Neural cell (in vitro differentiated cells): ENCODE results near the gene CRX. TPM values are rescaled to one million over a fixed set of nuclear protein-coding genes. Genes with fewer than 3 reads are reported as not detected.

ENCODE experiments used
- H2AFZ ChIP-seq: fragments of 200-600, 300-800 bp; sonication (generic), shearing (Covaris generic); 2 replicates; pipeline ENCODE4 v1.6.0; 2014; ENCODE audit warnings: low read depth, mild to moderate bottlenecking, antibody characterized with exemption, low read length, moderate library complexity
- H3F3A ChIP-seq: fragments of 200-600 bp; shearing (Covaris generic); 2 replicates; pipeline ENCODE4 v1.6.1; 2016; ENCODE audit warnings: mild to moderate bottlenecking, moderate library complexity, mixed read lengths, antibody characterized with exemption, low read length; ENCODE audit not compliant: insufficient read depth, poor library complexity, severe bottlenecking
- H3K27ac ChIP-seq: fragments of 200-600, 300-800 bp; sonication (generic), shearing (Covaris generic); 2 replicates; pipeline ENCODE4 v1.5.1; 2014; ENCODE audit warnings: mild to moderate bottlenecking, low read length, moderate library complexity
- H3K27me3 ChIP-seq: fragments of 300-800, 200-600 bp; sonication (generic), shearing (Covaris generic); 2 replicates; pipeline ENCODE4 v1.6.0; 2014; ENCODE audit warnings: mild to moderate bottlenecking, low read depth, low read length, moderate library complexity; ENCODE audit not compliant: insufficient read depth
- H3K36me3 ChIP-seq: fragments of 300-800, 200-600 bp; sonication (generic), shearing (Covaris generic); 2 replicates; pipeline ENCODE4 v1.5.1; 2014; ENCODE audit warnings: mild to moderate bottlenecking, antibody characterized with exemption, low read length, moderate library complexity; ENCODE audit not compliant: insufficient read depth
- H3K4me2 ChIP-seq: fragments of 300-800, 200-600 bp; sonication (generic), shearing (Covaris generic); 2 replicates; pipeline ENCODE4 v1.6.0; 2014; ENCODE audit warnings: mild to moderate bottlenecking, low read length
- H3K4me3 ChIP-seq: fragments of 300-800, 200-600 bp; sonication (generic), shearing (Covaris generic); 2 replicates; pipeline ENCODE4 v1.5.1; 2014; ENCODE audit warnings: mild to moderate bottlenecking, low read length, moderate library complexity
- H3K79me2 ChIP-seq: fragments of 200-600 bp; shearing (Covaris generic); replicated peaks from 2 replicates; pipeline ENCODE4 v1.6.0; 2014; ENCODE audit warnings: mild to moderate bottlenecking, low read length, moderate library complexity; ENCODE audit not compliant: insufficient read depth
- H3K9ac ChIP-seq: fragments of 300-800, 200-600 bp; sonication (generic), shearing (Covaris generic); 2 replicates; pipeline ENCODE4 v1.6.1; 2016; ENCODE audit warnings: mild to moderate bottlenecking, low read length, mixed read lengths
- H3K9me2 ChIP-seq: fragments of 200-600 bp; shearing (Covaris generic); 2 replicates; pipeline ENCODE4 v1.6.1; 2016; ENCODE audit warnings: mild to moderate bottlenecking, low read length, mixed read lengths; ENCODE audit not compliant: insufficient read depth
- H3K9me3 ChIP-seq: fragments of 200-600, 300-800 bp; sonication (generic), shearing (Covaris generic); 2 replicates; pipeline ENCODE4 v1.6.1; 2016; ENCODE audit warnings: mild to moderate bottlenecking, mixed run types, low read length, moderate library complexity, mixed read lengths
- H4K20me1 ChIP-seq: fragments of 200-600 bp; shearing (Covaris generic); 2 replicates; pipeline ENCODE4 v1.6.1; 2016; ENCODE audit warnings: mild to moderate bottlenecking, mixed run types; ENCODE audit not compliant: insufficient read depth
- EP300 ChIP-seq: fragments of 450-650 bp; conservative IDR thresholded peaks from 2 replicates; pipeline ENCODE4 v1.6.1; 2014; ENCODE audit warnings: antibody characterized with exemption, mild to moderate bottlenecking, moderate library complexity; ENCODE audit not compliant: poor library complexity, severe bottlenecking
- EZH2 ChIP-seq: fragments of 200-600, 300-800 bp; shearing (Covaris generic), sonication (generic); IDR thresholded peaks from 2 replicates; pipeline ENCODE4 v1.6.1; 2014; ENCODE audit warnings: antibody characterized with exemption, low read length, borderline replicate concordance, mild to moderate bottlenecking; ENCODE audit not compliant: insufficient read depth, poor library complexity, severe bottlenecking
- MXI1 ChIP-seq: fragments of 450-650 bp; conservative IDR thresholded peaks from 2 replicates; pipeline ENCODE4 v1.6.1; 2014; ENCODE audit warnings: antibody characterized with exemption, mild to moderate bottlenecking; ENCODE audit not compliant: poor library complexity, severe bottlenecking
- POLR2AphosphoS5 ChIP-seq: IDR thresholded peaks from 2 replicates; pipeline ENCODE4 v1.6.1; 2012
- RAD21 ChIP-seq: fragments of 450-650 bp; conservative IDR thresholded peaks from 2 replicates; pipeline ENCODE4 v1.6.1; 2014; ENCODE audit warnings: antibody characterized with exemption, mild to moderate bottlenecking, moderate library complexity
- SMC3 ChIP-seq: fragments of 450-650 bp; conservative IDR thresholded peaks from 2 replicates; pipeline ENCODE4 v1.6.1; 2014; ENCODE audit warnings: antibody characterized with exemption, mild to moderate bottlenecking, moderate library complexity; ENCODE audit not compliant: poor library complexity
- TAF1 ChIP-seq: IDR thresholded peaks from 2 replicates; pipeline ENCODE4 v1.6.1; 2012; ENCODE audit warnings: low read depth
- polyA plus RNA-seq: library from polyadenylated mRNA; depleted of rRNA; stranded (reverse); fragments of >200 nt; gene quantifications from 2 replicates; pipeline ENCODE4 v1.2.3, GENCODE V29; 2014
- TF ChIP-seq, protein P1 (sequence below): fragments of 450-650 bp; IDR thresholded peaks from 2 replicates; pipeline ENCODE4 v1.5.1; 2014; ENCODE audit warnings: antibody characterized with exemption, mild to moderate bottlenecking, moderate library complexity; ENCODE audit not compliant: poor library complexity, severe bottlenecking
- TF ChIP-seq, protein P2 (sequence below): IDR thresholded peaks from 2 replicates; pipeline ENCODE4 v1.6.1; 2012; ENCODE audit warnings: borderline replicate concordance

The CRX gene
- polyA plus RNA-seq, 1 donor from 2014 or later, result not detected

DNA sequence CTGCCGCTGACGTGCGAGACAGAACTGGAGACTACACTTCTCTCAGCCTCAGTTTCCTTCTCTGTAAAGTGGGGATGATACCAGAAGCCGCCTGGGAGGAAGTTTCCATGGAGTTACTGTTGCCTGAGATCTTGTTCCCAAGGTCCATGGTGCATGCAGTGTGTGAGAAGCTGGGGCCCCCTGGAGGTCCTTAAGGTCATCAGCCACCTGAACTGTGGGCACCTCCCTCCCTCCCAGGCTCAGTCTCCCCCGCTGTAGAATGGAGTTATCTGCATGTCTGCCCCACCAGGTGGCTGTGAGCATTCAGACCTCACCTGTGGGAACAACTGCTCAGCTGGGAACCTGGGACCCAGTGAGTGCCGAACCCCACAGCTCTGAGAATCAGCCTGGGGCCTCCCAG is 2.7 kb downstream of the CRX start:
- H3F3A ChIP-seq, result no peaks in the 10 kb centered on the region
- no peak overlapping the region for H3K27ac ChIP-seq
- H3K9me2 ChIP-seq, result no peaks in the 10 kb centered on the region
- no peak for TF ChIP-seq RAD21
- TF ChIP-seq MXI1, result no peak
- TF ChIP-seq TAF1, result no peak
- TF ChIP-seq POLR2AphosphoS5, result no peak
- no peak for TF ChIP-seq EP300
- TF ChIP-seq, protein P1, sequence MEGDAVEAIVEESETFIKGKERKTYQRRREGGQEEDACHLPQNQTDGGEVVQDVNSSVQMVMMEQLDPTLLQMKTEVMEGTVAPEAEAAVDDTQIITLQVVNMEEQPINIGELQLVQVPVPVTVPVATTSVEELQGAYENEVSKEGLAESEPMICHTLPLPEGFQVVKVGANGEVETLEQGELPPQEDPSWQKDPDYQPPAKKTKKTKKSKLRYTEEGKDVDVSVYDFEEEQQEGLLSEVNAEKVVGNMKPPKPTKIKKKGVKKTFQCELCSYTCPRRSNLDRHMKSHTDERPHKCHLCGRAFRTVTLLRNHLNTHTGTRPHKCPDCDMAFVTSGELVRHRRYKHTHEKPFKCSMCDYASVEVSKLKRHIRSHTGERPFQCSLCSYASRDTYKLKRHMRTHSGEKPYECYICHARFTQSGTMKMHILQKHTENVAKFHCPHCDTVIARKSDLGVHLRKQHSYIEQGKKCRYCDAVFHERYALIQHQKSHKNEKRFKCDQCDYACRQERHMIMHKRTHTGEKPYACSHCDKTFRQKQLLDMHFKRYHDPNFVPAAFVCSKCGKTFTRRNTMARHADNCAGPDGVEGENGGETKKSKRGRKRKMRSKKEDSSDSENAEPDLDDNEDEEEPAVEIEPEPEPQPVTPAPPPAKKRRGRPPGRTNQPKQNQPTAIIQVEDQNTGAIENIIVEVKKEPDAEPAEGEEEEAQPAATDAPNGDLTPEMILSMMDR, result no peak
- TF ChIP-seq, protein P2, sequence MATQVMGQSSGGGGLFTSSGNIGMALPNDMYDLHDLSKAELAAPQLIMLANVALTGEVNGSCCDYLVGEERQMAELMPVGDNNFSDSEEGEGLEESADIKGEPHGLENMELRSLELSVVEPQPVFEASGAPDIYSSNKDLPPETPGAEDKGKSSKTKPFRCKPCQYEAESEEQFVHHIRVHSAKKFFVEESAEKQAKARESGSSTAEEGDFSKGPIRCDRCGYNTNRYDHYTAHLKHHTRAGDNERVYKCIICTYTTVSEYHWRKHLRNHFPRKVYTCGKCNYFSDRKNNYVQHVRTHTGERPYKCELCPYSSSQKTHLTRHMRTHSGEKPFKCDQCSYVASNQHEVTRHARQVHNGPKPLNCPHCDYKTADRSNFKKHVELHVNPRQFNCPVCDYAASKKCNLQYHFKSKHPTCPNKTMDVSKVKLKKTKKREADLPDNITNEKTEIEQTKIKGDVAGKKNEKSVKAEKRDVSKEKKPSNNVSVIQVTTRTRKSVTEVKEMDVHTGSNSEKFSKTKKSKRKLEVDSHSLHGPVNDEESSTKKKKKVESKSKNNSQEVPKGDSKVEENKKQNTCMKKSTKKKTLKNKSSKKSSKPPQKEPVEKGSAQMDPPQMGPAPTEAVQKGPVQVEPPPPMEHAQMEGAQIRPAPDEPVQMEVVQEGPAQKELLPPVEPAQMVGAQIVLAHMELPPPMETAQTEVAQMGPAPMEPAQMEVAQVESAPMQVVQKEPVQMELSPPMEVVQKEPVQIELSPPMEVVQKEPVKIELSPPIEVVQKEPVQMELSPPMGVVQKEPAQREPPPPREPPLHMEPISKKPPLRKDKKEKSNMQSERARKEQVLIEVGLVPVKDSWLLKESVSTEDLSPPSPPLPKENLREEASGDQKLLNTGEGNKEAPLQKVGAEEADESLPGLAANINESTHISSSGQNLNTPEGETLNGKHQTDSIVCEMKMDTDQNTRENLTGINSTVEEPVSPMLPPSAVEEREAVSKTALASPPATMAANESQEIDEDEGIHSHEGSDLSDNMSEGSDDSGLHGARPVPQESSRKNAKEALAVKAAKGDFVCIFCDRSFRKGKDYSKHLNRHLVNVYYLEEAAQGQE, result no peak
- TF ChIP-seq SMC3, result no peak
- TF ChIP-seq EZH2, result no peak
- H3K27me3 ChIP-seq, result no peaks in the 10 kb centered on the region
- no peaks in the 10 kb centered on the region for H4K20me1 ChIP-seq
- no peaks in the 10 kb centered on the region for H3K36me3 ChIP-seq
- no peak overlapping the region for H3K9ac ChIP-seq
- no peaks in the 10 kb centered on the region for H3K9me3 ChIP-seq
- H3K4me2 ChIP-seq, result no peak overlapping the region
- H3K79me2 ChIP-seq, result no peaks in the 10 kb centered on the region
- no peak overlapping the region for H2AFZ ChIP-seq
- no peak overlapping the region for H3K4me3 ChIP-seq

DNA sequence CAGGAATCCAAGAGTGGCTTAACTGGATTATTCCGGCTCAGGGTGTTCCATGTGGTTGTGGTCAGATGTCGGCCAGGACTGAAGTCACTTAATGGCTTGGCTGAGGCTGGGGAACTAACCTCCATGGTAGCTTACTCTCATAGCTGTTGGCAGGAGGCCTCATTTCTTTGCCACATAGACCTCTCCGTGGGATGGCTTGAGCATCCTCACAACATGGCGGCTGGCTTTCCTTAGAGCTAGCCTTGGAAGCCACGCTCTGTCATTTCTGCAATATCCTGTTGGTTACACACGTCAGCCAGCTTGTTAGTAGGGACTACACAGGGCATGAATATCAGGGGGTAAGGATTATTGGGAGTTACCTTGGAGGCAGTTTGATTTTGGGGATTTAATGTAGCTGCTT is 5.1 kb downstream of the CRX start:
- Histone ChIP-seq H3K79me2 (no peaks in the 10 kb centered on the region), H3K27ac (no peak overlapping the region), H2AFZ (no peak overlapping the region), H3K9me3 (no peaks in the 10 kb centered on the region), H3K4me2 (no peak overlapping the region), H4K20me1 (no peaks in the 10 kb centered on the region), H3K27me3 (no peaks in the 10 kb centered on the region), H3K4me3 (no peak overlapping the region), H3K9me2 (no peaks in the 10 kb centered on the region), H3K9ac (no peak overlapping the region), H3F3A (no peaks in the 10 kb centered on the region), H3K36me3 (no peaks in the 10 kb centered on the region)
- no peak for TF ChIP-seq TAF1
- TF ChIP-seq EZH2, result no peak
- TF ChIP-seq POLR2AphosphoS5, result no peak
- TF ChIP-seq, protein P1, result no peak
- TF ChIP-seq EP300, result no peak
- TF ChIP-seq RAD21, result no peak
